GM21367 (cell line): Measurements from ENCODE around the gene DOK5.
"Not testable (repeated sequence)": the region's sequence is repeated elsewhere in the genome, so short reads cannot be mapped to it uniquely, and the experiment has no call there.

Experiments used
- ATAC-seq: cut with Tn5 transposase; IDR thresholded peaks from one replicate; pipeline ENCODE4 v1.9.1; 2021; ENCODE audit not compliant: unreplicated experiment

DOK5 gene

DNA sequence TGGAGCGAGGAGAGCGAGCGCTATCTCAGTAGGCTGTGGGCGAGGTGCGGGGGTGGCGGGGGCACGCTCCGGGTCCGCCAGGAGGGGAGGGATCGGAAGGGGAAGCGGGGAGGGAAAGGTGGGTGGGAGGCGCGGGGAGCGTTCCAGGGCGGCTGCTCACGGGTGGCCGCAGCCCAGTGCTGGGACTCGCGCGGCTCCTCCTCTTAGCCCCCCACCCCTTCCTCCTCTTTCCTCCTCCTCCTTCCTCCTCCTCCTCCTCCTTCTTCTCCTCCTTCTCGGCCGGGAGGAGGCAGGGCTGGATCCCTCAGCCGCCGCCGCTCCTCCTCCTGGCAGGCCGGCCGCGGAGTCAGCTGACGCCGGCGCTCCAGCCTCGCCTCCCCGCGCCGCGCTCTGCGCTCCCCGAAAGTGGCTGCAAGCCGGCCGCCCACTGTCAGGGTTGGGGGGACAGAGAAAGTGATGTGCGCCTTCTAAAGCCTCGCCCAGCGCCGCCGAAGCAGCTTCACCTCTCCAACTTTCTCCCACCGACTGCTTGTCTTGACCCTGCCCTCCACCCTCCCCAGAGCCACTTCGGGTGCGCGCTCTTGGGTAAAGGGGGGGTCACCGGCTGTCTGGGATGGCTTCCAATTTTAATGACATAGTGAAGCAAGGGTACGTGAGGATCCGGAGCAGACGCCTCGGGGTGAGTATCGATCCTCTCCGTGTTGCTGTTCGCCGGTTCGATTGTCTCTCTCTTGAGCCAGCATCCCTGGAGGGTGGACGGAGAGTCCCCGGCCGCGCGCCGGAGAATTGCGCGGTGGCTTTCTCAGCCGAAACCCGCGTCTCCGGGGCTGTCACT is at the start of gene DOK5:
DOK5 (plus strand) TSS at position 260 of the 835 bp plus-strand sequence; CDS start at position 614, 354 bp downstream.
- no peak for ATAC-seq

- no peak for ATAC-seq
Measured at GRCh38 chr20:54429364-54429763, 46.0 kb upstream of the DOK5 start.

GRCh38 chr20:54431156-54431944 is 44.0 kb upstream of the DOK5 start:
- ATAC-seq = no peak

DNA sequence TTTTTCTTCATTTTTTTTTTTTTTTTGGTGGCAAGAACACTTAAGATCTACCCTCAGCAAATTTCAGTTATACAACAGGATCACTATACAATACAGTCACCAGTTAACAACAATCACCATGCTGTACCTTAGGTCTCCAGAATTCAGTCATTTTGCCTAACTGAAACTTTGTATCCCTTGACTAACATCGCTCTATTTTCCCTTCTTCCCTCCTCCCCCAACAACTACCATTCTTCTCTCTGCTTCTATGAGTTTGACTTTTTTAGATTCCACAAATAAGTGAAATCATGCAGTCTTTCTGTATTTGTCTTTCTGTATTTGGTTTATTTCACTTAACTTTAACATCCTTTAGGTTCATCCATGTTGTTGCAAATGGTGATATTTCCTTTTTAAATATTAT is 42.4 kb upstream of the DOK5 start:
- no peak for ATAC-seq

GRCh38 chr20:54433636-54434035 is 41.8 kb upstream of the DOK5 start:
- no peak for ATAC-seq

GRCh38 chr20:54434196-54434595 is 41.2 kb upstream of the DOK5 start:
- no peak for ATAC-seq

GRCh38 chr20:54435015-54435414 is 40.4 kb upstream of the DOK5 start:
- no peak for ATAC-seq

GRCh38 chr20:54436410-54436809 is 39.0 kb upstream of the DOK5 start:
- not testable (repeated sequence) for ATAC-seq

- no peak for ATAC-seq
Measured at GRCh38 chr20:54438166-54438565, 37.2 kb upstream of the DOK5 start.

- ATAC-seq = no peak
Measured at GRCh38 chr20:54450207-54450606, 25.2 kb upstream of the DOK5 start.

GRCh38 chr20:54451171-54451570 is 24.2 kb upstream of the DOK5 start:
- no peak for ATAC-seq

DNA sequence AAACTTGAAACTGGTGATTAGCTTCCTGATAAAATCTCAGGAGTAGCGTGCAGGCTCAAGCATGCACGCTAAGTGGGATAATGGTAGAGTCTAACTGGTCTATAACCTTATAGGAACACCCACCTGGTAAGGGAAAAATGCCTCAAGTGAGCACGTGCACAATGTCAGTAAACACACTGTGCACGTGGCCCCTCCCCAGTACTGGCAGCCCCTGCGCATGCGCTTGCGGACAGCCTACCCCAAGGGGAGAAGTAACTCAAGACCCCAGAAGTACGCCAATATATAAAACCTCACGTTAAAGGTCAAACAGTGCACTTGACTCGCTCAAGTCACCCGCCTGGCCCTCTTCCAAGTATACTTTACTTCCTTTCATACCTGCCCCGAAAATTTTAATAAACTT is 23.1 kb upstream of the DOK5 start:
- ATAC-seq = no peak

- no peak for ATAC-seq
Measured at GRCh38 chr20:54454982-54455381, 20.4 kb upstream of the DOK5 start.

DNA sequence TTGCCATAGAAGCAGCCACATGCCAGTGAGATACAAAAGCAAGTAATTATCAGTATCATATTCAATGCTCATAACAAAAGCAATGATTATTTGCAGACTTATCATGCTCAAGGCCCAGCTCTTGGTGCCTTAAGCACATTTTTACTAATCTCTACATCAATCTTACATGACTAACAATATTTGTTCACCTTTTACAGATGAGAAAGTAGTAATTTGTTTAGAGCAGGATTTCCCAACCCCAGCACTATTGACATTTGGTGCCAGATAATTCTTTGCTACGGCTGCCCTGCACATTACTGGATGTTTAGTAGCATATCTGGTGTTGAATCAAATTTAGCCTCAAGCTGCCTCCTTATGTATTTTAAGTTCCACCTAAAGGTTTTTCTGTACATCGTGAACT is 19.0 kb upstream of the DOK5 start:
- no peak for ATAC-seq

GRCh38 chr20:54456961-54457360 is 18.4 kb upstream of the DOK5 start:
- ATAC-seq = no peak

- ATAC-seq = no peak
Measured at GRCh38 chr20:54458219-54458618, 17.2 kb upstream of the DOK5 start.

GRCh38 chr20:54459279-54459678 is 16.1 kb upstream of the DOK5 start:
- ATAC-seq = no peak

- no peak for ATAC-seq
Measured at GRCh38 chr20:54464003-54464402, 11.4 kb upstream of the DOK5 start.

- ATAC-seq = no peak
Measured at GRCh38 chr20:54466127-54466526, 9.3 kb upstream of the DOK5 start.

GRCh38 chr20:54467622-54468021 is 7.8 kb upstream of the DOK5 start:
- no peak for ATAC-seq

- ATAC-seq = no peak
Measured at GRCh38 chr20:54468082-54468481, 7.3 kb upstream of the DOK5 start.

DNA sequence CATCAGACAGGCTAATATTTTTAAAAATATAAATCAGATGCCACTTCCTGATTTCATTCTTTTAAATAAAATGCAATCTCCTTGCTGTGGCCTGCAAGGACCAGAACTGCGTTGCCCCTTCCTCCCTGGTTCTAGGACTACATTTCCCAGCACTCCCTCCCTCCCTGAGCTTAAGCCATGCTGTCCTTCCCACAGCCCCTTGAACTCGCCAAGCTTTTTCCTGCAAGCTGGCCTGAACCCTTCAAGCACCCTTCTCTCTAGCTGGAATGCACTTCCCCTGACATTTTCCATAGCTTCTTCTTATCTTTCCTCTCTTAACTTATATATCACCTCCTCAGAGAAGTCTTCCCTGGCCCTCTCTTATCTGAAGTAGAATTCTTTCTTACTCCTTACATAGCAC is 6.1 kb upstream of the DOK5 start:
- ATAC-seq = no peak
